Thymus (tissue), 11 donors: Measurements from ENCODE around the gene PLXNA4. TPM values are rescaled to one million over a fixed set of nuclear protein-coding genes. Genes with fewer than 3 reads are reported as not detected.

Experiments used
- DNase-seq, 9 donors: peaks; one replicate each; pipeline ENCODE4 v3.0.0-alpha.2; 2013; ENCODE audit warnings: low spot score in 9 of 9, low read depth in 6 of 9, missing footprints in 1 of 9
- H3K27ac ChIP-seq, 2 donors: one replicate each; pipeline ENCODE4 v1.5.1; 2013; ENCODE audit warnings: control low read depth in 1 of 2, low read depth in 1 of 2, low read length in 1 of 2, mild to moderate bottlenecking in 1 of 2, moderate library complexity in 1 of 2
- H3K27me3 ChIP-seq, 2 donors: one replicate each; pipeline ENCODE4 v1.5.1; 2013; ENCODE audit warnings: low read length in 1 of 2; ENCODE audit not compliant: control insufficient read depth in 2 of 2, insufficient read depth in 1 of 2
- H3K36me3 ChIP-seq, 2 donors: one replicate each; pipeline ENCODE4 v1.5.1; 2013; ENCODE audit warnings: low read length in 1 of 2, mild to moderate bottlenecking in 1 of 2, moderate library complexity in 1 of 2; ENCODE audit not compliant: control insufficient read depth in 2 of 2, insufficient read depth in 2 of 2
- H3K4me1 ChIP-seq, 2 donors: one replicate each; pipeline ENCODE4 v1.5.1; 2013; ENCODE audit warnings: low read length in 2 of 2; ENCODE audit not compliant: control insufficient read depth in 2 of 2, insufficient read depth in 2 of 2
- H3K4me3 ChIP-seq, 2 donors: one replicate each; pipeline ENCODE4 v1.5.1; 2013; ENCODE audit warnings: low read length in 2 of 2, control low read depth in 1 of 2, mild to moderate bottlenecking in 1 of 2
- H3K9me3 ChIP-seq, 2 donors: one replicate each; pipeline ENCODE4 v1.5.1; 2013; ENCODE audit warnings: low read length in 1 of 2, mild to moderate bottlenecking in 1 of 2; ENCODE audit not compliant: control insufficient read depth in 2 of 2, insufficient read depth in 1 of 2
- WGBS: extraction: QIAGEN DNeasy Blood & Tissue Kit; methylation state at CpG from one replicate; pipeline ENCODE4 v1.1.7; 2013; 5-methylcytosine and 5-hydroxymethylcytosine counted together
- polyA plus RNA-seq: library from polyadenylated mRNA; stranded (reverse); fragments of 200-250 nt; gene quantifications from one replicate; pipeline ENCODE4 v1.2.3, GENCODE V29; 2013
- total RNA-seq: library from RNA; stranded (reverse); fragments of 120-200 nt; gene quantifications from one replicate; pipeline ENCODE4 v1.2.4, GENCODE V29; 2013
- donor health status: healthy.

The PLXNA4 gene
- total and polyA plus RNA-seq, 2 donors = 0.21 to 0.66 TPM

- Histone ChIP-seq H3K27ac (no peak overlapping the region), H3K9me3 (no peaks in the 10 kb centered on the region), H3K4me3 (no peak overlapping the region), H3K36me3 (no peaks in the 10 kb centered on the region), H3K4me1 (peaks cover 0 to 2% of the 10 kb centered on the region in 2 donors), H3K27me3 (peaks cover 0 to 41% of the 10 kb centered on the region in 2 donors)
- DNase-seq = no peak
- 83% methylated on average over 10 of the region's 10 CpGs for WGBS
Measured at GRCh38 chr7:132472463-132473120, 103.7 kb downstream of the PLXNA4 start.

GRCh38 chr7:132471515-132471914 is 104.8 kb downstream of the PLXNA4 start:
- H3K27ac ChIP-seq = no peak overlapping the region
- H3K9me3 ChIP-seq = no peaks in the 10 kb centered on the region
- 81% methylated on average over 6 of the region's 6 CpGs for WGBS
- H3K36me3 ChIP-seq = no peaks in the 10 kb centered on the region
- no peak overlapping the region for H3K4me3 ChIP-seq
- peaks cover 0 to 2% of the 10 kb centered on the region in 2 donors for H3K4me1 ChIP-seq
- peaks cover 0 to 36% of the 10 kb centered on the region in 2 donors for H3K27me3 ChIP-seq
- DNase-seq = no peak

- DNase-seq = no peak
- no peaks in the 10 kb centered on the region for H3K9me3 ChIP-seq
- no peaks in the 10 kb centered on the region for H3K36me3 ChIP-seq
- no peak overlapping the region for H3K27ac ChIP-seq
- no peak overlapping the region for H3K4me3 ChIP-seq
- WGBS = 75% methylated on average over 4 of the region's 4 CpGs
- H3K27me3 ChIP-seq = peaks cover 0 to 18% of the 10 kb centered on the region in 2 donors
- no peaks in the 10 kb centered on the region for H3K4me1 ChIP-seq
Measured at GRCh38 chr7:132469681-132470080, 106.6 kb downstream of the PLXNA4 start.

GRCh38 chr7:132469264-132469663 is 107.0 kb downstream of the PLXNA4 start:
- Histone ChIP-seq H3K4me3 (no peak overlapping the region), H3K27me3 (peaks cover 0 to 14% of the 10 kb centered on the region in 2 donors), H3K36me3 (no peaks in the 10 kb centered on the region), H3K4me1 (no peaks in the 10 kb centered on the region), H3K9me3 (no peaks in the 10 kb centered on the region), H3K27ac (no peak overlapping the region)
- WGBS = 100% methylated on average over 1 of the region's 1 CpG
- no peak for DNase-seq

GRCh38 chr7:132466367-132466766 is 109.9 kb downstream of the PLXNA4 start:
- H3K4me1 ChIP-seq = no peaks in the 10 kb centered on the region
- no peak overlapping the region for H3K4me3 ChIP-seq
- no peaks in the 10 kb centered on the region for H3K27me3 ChIP-seq
- no peak for DNase-seq
- 96% methylated on average over 6 of the region's 6 CpGs for WGBS
- no peak overlapping the region for H3K27ac ChIP-seq
- no peaks in the 10 kb centered on the region for H3K9me3 ChIP-seq
- no peaks in the 10 kb centered on the region for H3K36me3 ChIP-seq

- DNase-seq = no peak
- Histone ChIP-seq H3K4me3 (no peak overlapping the region), H3K36me3 (no peaks in the 10 kb centered on the region), H3K27me3 (no peaks in the 10 kb centered on the region), H3K9me3 (no peaks in the 10 kb centered on the region), H3K27ac (no peak overlapping the region), H3K4me1 (peaks cover 0 to 3% of the 10 kb centered on the region in 2 donors)
- WGBS = 90% methylated on average over 4 of the region's 4 CpGs
Measured at GRCh38 chr7:132465516-132465915, 110.8 kb downstream of the PLXNA4 start.

- Histone ChIP-seq H3K4me1 (peaks cover 0 to 3% of the 10 kb centered on the region in 2 donors), H3K4me3 (no peak overlapping the region), H3K27me3 (no peaks in the 10 kb centered on the region), H3K27ac (no peak overlapping the region), H3K36me3 (no peaks in the 10 kb centered on the region), H3K9me3 (no peaks in the 10 kb centered on the region)
- DNase-seq = no peak
- WGBS = 93% methylated on average over 4 of the region's 4 CpGs
Measured at GRCh38 chr7:132464740-132465139, 111.5 kb downstream of the PLXNA4 start.

- Histone ChIP-seq H3K4me3 (no peak overlapping the region), H3K27ac (no peak overlapping the region), H3K27me3 (no peaks in the 10 kb centered on the region), H3K9me3 (no peaks in the 10 kb centered on the region), H3K4me1 (peaks cover 0 to 3% of the 10 kb centered on the region in 2 donors), H3K36me3 (no peaks in the 10 kb centered on the region)
- DNase-seq = no peak
- WGBS = 89% methylated on average over 2 of the region's 2 CpGs
Measured at GRCh38 chr7:132463922-132464321, 112.3 kb downstream of the PLXNA4 start.

GRCh38 chr7:132462478-132462877 is 113.8 kb downstream of the PLXNA4 start:
- Histone ChIP-seq H3K4me3 (no peak overlapping the region), H3K36me3 (no peaks in the 10 kb centered on the region), H3K27ac (no peak overlapping the region), H3K27me3 (no peaks in the 10 kb centered on the region), H3K4me1 (peaks cover 0 to 3% of the 10 kb centered on the region in 2 donors), H3K9me3 (no peaks in the 10 kb centered on the region)
- no peak for DNase-seq
- WGBS = 94% methylated on average over 2 of the region's 2 CpGs
